IMR-90 (cell line): Measurements from ENCODE around the gene MS4A10. TPM values are rescaled to one million over a fixed set of nuclear protein-coding genes. Genes with fewer than 3 reads are reported as not detected.

Experiments
- ATAC-seq: fragments of 200-7000 bp; cut with Tn5 transposase; 2 replicates; pipeline ENCODE4 v1.9.1; 2020; ENCODE audit warnings: low read depth, mild to moderate bottlenecking, moderate library complexity
- BruUV-seq: library from RNA; stranded (reverse); fragments of 400-500 nt; replicated peaks from 2 replicates; lab custom pipeline; 2021; lab: Mats Ljungman, UMichigan
- CTCF ChIA-PET: fragments of 300-600 bp; formaldehyde crosslinking; extraction: SDS; loops from one replicate; lab custom pipeline; 2021; ENCODE audit warnings: antibody characterized with exemption; lab: Yijun Ruan, JAX
- POLR2A ChIA-PET: fragments of 300-600 bp; sonication (Branson Sonifier 250); formaldehyde crosslinking; loops from one replicate; lab custom pipeline; 2022; ENCODE audit warnings: antibody characterized with exemption; ENCODE audit not compliant: unreplicated experiment; lab: Charles Lee
- DNase-seq: peaks from one replicate; pipeline ENCODE4 v3.0.0; 2013
- H2AFZ ChIP-seq: replicated peaks from 2 replicates; pipeline ENCODE3; 2013; ENCODE audit warnings: low read length, mild to moderate bottlenecking; ENCODE audit not compliant: poor library complexity
- H2AK5ac ChIP-seq: 2 replicates; pipeline ENCODE4 v1.6.1; 2013; ENCODE audit warnings: low read depth, low read length, inconsistent platforms
- H2AK9ac ChIP-seq: replicated peaks from 2 replicates; pipeline ENCODE3; 2013; ENCODE audit warnings: mild to moderate bottlenecking, low read depth, low read length, moderate library complexity; ENCODE audit not compliant: poor library complexity
- H2BK120ac ChIP-seq: 2 replicates; pipeline ENCODE4 v1.6.1; 2013; ENCODE audit warnings: low read depth, low read length, inconsistent platforms
- H2BK15ac ChIP-seq: 3 replicates; pipeline ENCODE4 v1.6.1; 2013; ENCODE audit warnings: low read depth, low read length, inconsistent platforms
- H2BK20ac ChIP-seq: 2 replicates; pipeline ENCODE4 v1.6.1; 2013; ENCODE audit warnings: low read depth, mild to moderate bottlenecking, inconsistent platforms, low read length, moderate library complexity
- H2BK5ac ChIP-seq: 2 replicates; pipeline ENCODE4 v1.6.1; 2013; ENCODE audit warnings: mild to moderate bottlenecking, low read depth, low read length, inconsistent platforms; ENCODE audit not compliant: poor library complexity, severe bottlenecking
- H3K14ac ChIP-seq: replicated peaks from 2 replicates; pipeline ENCODE4 v1.6.1; 2013; ENCODE audit warnings: low read depth, low read length, inconsistent platforms
- H3K18ac ChIP-seq: 2 replicates; pipeline ENCODE4 v1.6.1; 2013; ENCODE audit warnings: low read depth, low read length, control low read depth
- H3K23ac ChIP-seq: 2 replicates; pipeline ENCODE4 v1.6.1; 2013; ENCODE audit warnings: low read depth, low read length, inconsistent platforms
- H3K27ac ChIP-seq: 2 replicates; pipeline ENCODE4 v1.5.1; 2013; ENCODE audit warnings: mild to moderate bottlenecking, control low read depth, low read length; ENCODE audit not compliant: insufficient read depth
- H3K27me3 ChIP-seq: 2 replicates; pipeline ENCODE4 v1.6.1; 2013; ENCODE audit warnings: low read length; ENCODE audit not compliant: control insufficient read depth, insufficient read depth
- H3K36me3 ChIP-seq: 2 replicates; pipeline ENCODE4 v1.6.1; 2013; ENCODE audit warnings: low read length, mixed read lengths; ENCODE audit not compliant: control insufficient read depth, insufficient read depth
- H3K4ac ChIP-seq: 2 replicates; pipeline ENCODE4 v1.6.1; 2013; ENCODE audit warnings: low read depth, low read length, inconsistent platforms
- H3K4me1 ChIP-seq: 2 replicates; pipeline ENCODE4 v1.6.1; 2013; ENCODE audit warnings: low read length, mixed read lengths; ENCODE audit not compliant: control insufficient read depth, insufficient read depth
- H3K4me2 ChIP-seq: 2 replicates; pipeline ENCODE4 v1.6.1; 2013; ENCODE audit warnings: low read depth, mild to moderate bottlenecking, control low read depth, low read length, moderate library complexity
- H3K4me3 ChIP-seq: 2 replicates; pipeline ENCODE4 v1.5.1; 2013; ENCODE audit warnings: low read depth, mild to moderate bottlenecking, control low read depth, low read length, moderate library complexity; ENCODE audit not compliant: insufficient read depth
- H3K56ac ChIP-seq: 2 replicates; pipeline ENCODE4 v1.6.1; 2013; ENCODE audit warnings: low read length, inconsistent platforms; ENCODE audit not compliant: insufficient read depth; ENCODE audit errors: extremely low read depth
- H3K79me1 ChIP-seq, 2 experiments: 2 replicates each; pipeline ENCODE4 v1.6.1; 2013; ENCODE audit warnings: low read length in 2 of 2, inconsistent platforms in 1 of 2, low read depth in 1 of 2
- H3K9ac ChIP-seq: 2 replicates; pipeline ENCODE4 v1.6.1; 2013; ENCODE audit warnings: low read depth, low read length, control low read depth
- H3K9me1 ChIP-seq: 2 replicates; pipeline ENCODE4 v1.6.1; 2013; ENCODE audit warnings: low read length, inconsistent platforms; ENCODE audit not compliant: insufficient read depth
- H3K9me3 ChIP-seq: 2 replicates; pipeline ENCODE4 v1.6.1; 2013; ENCODE audit warnings: low read length; ENCODE audit not compliant: control insufficient read depth, insufficient read depth
- H4K20me1 ChIP-seq: 2 replicates; pipeline ENCODE4 v1.6.1; 2013; ENCODE audit warnings: low read length, inconsistent platforms; ENCODE audit not compliant: insufficient read depth
- H4K5ac ChIP-seq: 2 replicates; pipeline ENCODE4 v1.6.1; 2013; ENCODE audit warnings: mild to moderate bottlenecking, low read depth, low read length, control low read depth
- H4K8ac ChIP-seq, 2 experiments: 2 replicates each; pipeline ENCODE4 v1.6.1; 2013; ENCODE audit warnings: low read depth in 2 of 2, low read length in 2 of 2, control low read depth in 1 of 2, inconsistent platforms in 1 of 2
- H4K91ac ChIP-seq: 2 replicates; pipeline ENCODE4 v1.6.1; 2013; ENCODE audit warnings: low read depth, low read length, inconsistent platforms; ENCODE audit not compliant: insufficient read depth
- BHLHE40 ChIP-seq: fragments of 150-350 bp; IDR thresholded peaks from 2 replicates; pipeline ENCODE4 v1.6.1; 2016; ENCODE audit warnings: mild to moderate bottlenecking, low read depth, low read length
- CHD1 ChIP-seq: IDR thresholded peaks from 2 replicates; pipeline ENCODE4 v1.6.1; 2012; ENCODE audit warnings: low read depth, low read length, improper control_type of control experiment
- FOS ChIP-seq: fragments of 150-350 bp; IDR thresholded peaks from 2 replicates; pipeline ENCODE4 v1.6.1; 2016; ENCODE audit warnings: low read depth, low read length
- WGBS, 2 experiments: methylation state at CpG; one replicate each; pipeline versions ENCODE4 v1.1.5 to v1.1.7; 2013; ENCODE audit warnings: missing lambda C conversion rate in 2 of 2; ENCODE audit not compliant: insufficient read length in 1 of 2; ENCODE audit errors: extremely low coverage in 2 of 2; 5-methylcytosine and 5-hydroxymethylcytosine counted together
- dilution Hi-C: fragments of 300-500 bp; cut with HindIII; formaldehyde crosslinking; loops from one replicate; pipeline ENCODE4 v1.14.3; 2018; ENCODE audit warnings: low sequenced_read_pairs; ENCODE audit not compliant: unreplicated experiment
- in situ Hi-C: fragments of 300-500 bp; cut with MboI; formaldehyde crosslinking; loops from 3 replicates; pipeline ENCODE4 v1.14.3; 2019; ENCODE audit warnings: low sequenced_read_pairs, inconsistent platforms, mixed read lengths
- intact Hi-C: fragments of 100-400 bp; cut with micrococcal nuclease; formaldehyde crosslinking; loops from 2 replicates; pipeline ENCODE4 v1.10.0; 2022
- polyA plus RNA-seq, 3 experiments: library from polyadenylated mRNA; depleted of rRNA; stranded (reverse); fragments of >200 nt; gene quantifications; 2 replicates each; pipeline ENCODE4 v1.2.3, GENCODE V29; 2012; ENCODE audit warnings: low replicate concordance in 1 of 3
- total RNA-seq: library from RNA; depleted of rRNA; stranded (reverse); fragments of >200 nt; gene quantifications from 2 replicates; pipeline ENCODE4 v1.2.3, GENCODE V29; 2012

Gene MS4A10
- total and polyA plus RNA-seq, 2 of the 4 experiments (the other 2 are of a cell fraction), result not detected

- H4K91ac ChIP-seq, result no peak overlapping the region
- no peaks in the 10 kb centered on the region; the same call in 1 of the 2 replicates for H3K4me1 ChIP-seq
- no peak overlapping the region for H4K8ac ChIP-seq
- H2BK20ac ChIP-seq, result no peak overlapping the region
- no TSS peak for BruUV-seq
- ChIA-PET CTCF (interaction anchor here (0.9 kb wide), 1 partner anchor 116 kb away, joined by 3 read pairs; no protein-coding TSS in a partner anchor), POLR2A (no interaction called here)
- H3K27ac ChIP-seq, result no peak overlapping the region
- 87% methylated on average over 12 of the region's 16 CpGs; no CpG with 5 or more reads in 1 of the 2 experiments for WGBS, 2 experiments
- intact Hi-C loops (no loop called here), in situ Hi-C loops (no loop called here), dilution Hi-C loops (no loop called here)
- H2AK5ac ChIP-seq, result no peak overlapping the region
- H3K36me3 ChIP-seq, result no peaks in the 10 kb centered on the region
- peaks cover 10% of the 10 kb centered on the region for H3K27me3 ChIP-seq
- H3K18ac ChIP-seq, result no peak overlapping the region
- H2BK5ac ChIP-seq, result no peak overlapping the region
- DNase-seq, result peak; percentile 4
- H3K56ac ChIP-seq, result no peak overlapping the region
- H3K9me1 ChIP-seq, result peaks cover 3% of the 10 kb centered on the region; the same call in 1 of the 2 replicates
- H3K14ac ChIP-seq, result no peak overlapping the region
- H4K5ac ChIP-seq, result no peak overlapping the region
- no peak overlapping the region for H3K4ac ChIP-seq
- no peaks in the 10 kb centered on the region for H3K79me1 ChIP-seq
- peak overlapping the region; percentile 11 for H2AFZ ChIP-seq
- H3K23ac ChIP-seq, result no peak overlapping the region
- H3K9ac ChIP-seq, result no peak overlapping the region
- no peak overlapping the region for H2BK15ac ChIP-seq
- H3K4me3 ChIP-seq, result no peak overlapping the region
- H2AK9ac ChIP-seq, result no peak overlapping the region
- H3K4me2 ChIP-seq, result no peak overlapping the region
- H2BK120ac ChIP-seq, result no peak overlapping the region
- TF ChIP-seq FOS (no peak), CHD1 (no peak), BHLHE40 (no peak)
- no peaks in the 10 kb centered on the region for H3K9me3 ChIP-seq
- no peak for ATAC-seq
- H4K20me1 ChIP-seq, result no peaks in the 10 kb centered on the region
Observed at GRCh38 chr11:60771879-60772525, 13.1 kb upstream of the MS4A10 start.
